SU-DHL-6 (cell line): ENCODE measurements around the gene MYADM.
"Not testable (repeated sequence)": the region's sequence is repeated elsewhere in the genome, so short reads cannot be mapped to it uniquely, and the experiment has no call there.

ENCODE experiments used
- CTCF ChIP-seq: fragments of 200-600 bp; sonication (generic); IDR thresholded peaks from one replicate; pipeline ENCODE4 v1.5.1; 2017; ENCODE audit warnings: antibody characterized with exemption, mild to moderate bottlenecking, low read length, moderate library complexity; ENCODE audit not compliant: insufficient read depth, poor library complexity, severe bottlenecking
- EZH2phosphoT487 ChIP-seq: fragments of 200-600 bp; sonication (generic), shearing (Covaris generic); conservative IDR thresholded peaks from 2 replicates; pipeline ENCODE4 v1.6.1; 2018; ENCODE audit warnings: mild to moderate bottlenecking, antibody characterized with exemption, low read length, moderate library complexity, mixed read lengths

GRCh38 chr19:53832861-53833260 is 34.8 kb upstream of the MYADM start:
- not testable (repeated sequence) for TF ChIP-seq CTCF, EZH2phosphoT487
